ENCODE results near the gene RNF220. TPM values are rescaled to one million over a fixed set of nuclear protein-coding genes. Genes with fewer than 3 reads are reported as not detected.

Gene RNF220
- polyA plus RNA-seq, 1 donor: 83.4 TPM

DNA sequence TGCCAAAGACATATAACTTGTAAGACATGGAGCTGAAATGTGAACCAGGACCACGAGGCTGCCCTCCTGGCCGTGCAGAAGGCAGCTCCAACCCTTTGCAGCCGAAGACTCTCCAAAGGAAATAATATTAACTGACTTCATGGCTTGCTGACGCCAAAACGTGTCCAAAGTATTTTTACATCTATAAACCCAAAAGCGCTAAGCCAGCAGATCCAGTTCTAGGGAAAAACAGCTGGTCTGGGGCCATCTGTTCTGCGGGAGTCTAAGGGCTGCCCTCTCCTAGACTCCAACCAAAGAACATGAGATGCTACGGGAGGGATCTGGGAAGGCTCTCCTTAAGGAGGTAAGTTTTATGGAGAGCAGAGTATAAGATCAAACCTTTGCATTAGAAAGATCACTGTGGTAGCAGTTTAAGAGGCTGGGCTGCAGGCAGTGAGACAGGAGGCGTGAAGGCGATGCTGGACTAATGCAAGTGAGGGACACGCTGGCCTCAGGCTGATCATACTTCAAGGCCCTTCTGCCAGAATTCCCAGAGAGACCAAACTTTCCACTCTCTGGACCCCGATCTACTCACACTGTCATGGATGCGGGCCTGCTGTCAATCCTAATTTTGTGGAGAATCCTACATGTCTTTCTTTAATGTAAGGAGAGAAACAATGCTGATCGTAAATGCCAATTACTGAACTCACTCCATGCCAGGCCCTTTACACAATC lies 268.1 kb downstream of the RNF220 start:
- peak overlapping the region; percentile 78 for H3K4me3 ChIP-seq (ENCODE audit: low read length)
- H3K27ac ChIP-seq (ENCODE audit: low read length): peak overlapping the region; percentile 99
- no peaks in the 10 kb centered on the region for H3K36me3 ChIP-seq (ENCODE audit: control insufficient read depth, insufficient read depth, low read length)
- peaks cover 32% of the 10 kb centered on the region for H3K4me1 ChIP-seq (ENCODE audit: control insufficient read depth, insufficient read depth, low read length)
- DNase-seq: no peak
- 100% methylated on average over 1 of the region's 14 CpGs for WGBS (ENCODE audit: insufficient coverage, low lambda C conversion rate)
- H3K9me3 ChIP-seq (ENCODE audit: control insufficient read depth, low read depth, low read length): no peaks in the 10 kb centered on the region
- H3K27me3 ChIP-seq (ENCODE audit: control insufficient read depth, insufficient read depth, low read length): no peaks in the 10 kb centered on the region

DNA sequence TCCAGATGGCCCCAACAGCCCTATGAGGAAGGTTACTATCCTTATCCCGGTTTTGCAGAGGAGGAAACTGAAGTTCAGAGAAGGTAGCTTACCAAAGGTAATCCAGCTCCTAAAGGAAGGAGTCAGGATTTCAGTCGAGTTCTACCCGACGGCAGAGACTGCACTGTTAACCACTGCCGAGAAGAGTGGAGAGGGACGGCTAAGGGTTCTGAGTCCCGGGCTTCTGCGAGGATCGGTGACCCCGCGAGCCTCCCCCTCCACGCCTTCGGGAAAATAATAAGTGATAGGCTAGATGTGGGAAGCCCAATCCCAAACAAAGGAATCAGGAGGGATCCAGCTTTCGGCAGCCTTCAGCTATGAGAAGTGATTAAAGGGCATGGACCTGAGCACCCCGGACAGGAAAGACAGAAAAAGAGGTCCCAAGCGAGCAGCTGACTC lies 268.6 kb downstream of the RNF220 start:
- H3K4me1 ChIP-seq (ENCODE audit: control insufficient read depth, insufficient read depth, low read length): peaks cover 32% of the 10 kb centered on the region
- DNase-seq: no peak
- no peaks in the 10 kb centered on the region for H3K36me3 ChIP-seq (ENCODE audit: control insufficient read depth, insufficient read depth, low read length)
- H3K27ac ChIP-seq (ENCODE audit: low read length): peak overlapping the region; percentile 99
- peak overlapping the region; percentile 78 for H3K4me3 ChIP-seq (ENCODE audit: low read length)
- no peaks in the 10 kb centered on the region for H3K9me3 ChIP-seq (ENCODE audit: control insufficient read depth, low read depth, low read length)
- WGBS (ENCODE audit: insufficient coverage, low lambda C conversion rate): no CpG with 5 or more reads among the region's 16 CpGs
- no peaks in the 10 kb centered on the region for H3K27me3 ChIP-seq (ENCODE audit: control insufficient read depth, insufficient read depth, low read length)

DNA sequence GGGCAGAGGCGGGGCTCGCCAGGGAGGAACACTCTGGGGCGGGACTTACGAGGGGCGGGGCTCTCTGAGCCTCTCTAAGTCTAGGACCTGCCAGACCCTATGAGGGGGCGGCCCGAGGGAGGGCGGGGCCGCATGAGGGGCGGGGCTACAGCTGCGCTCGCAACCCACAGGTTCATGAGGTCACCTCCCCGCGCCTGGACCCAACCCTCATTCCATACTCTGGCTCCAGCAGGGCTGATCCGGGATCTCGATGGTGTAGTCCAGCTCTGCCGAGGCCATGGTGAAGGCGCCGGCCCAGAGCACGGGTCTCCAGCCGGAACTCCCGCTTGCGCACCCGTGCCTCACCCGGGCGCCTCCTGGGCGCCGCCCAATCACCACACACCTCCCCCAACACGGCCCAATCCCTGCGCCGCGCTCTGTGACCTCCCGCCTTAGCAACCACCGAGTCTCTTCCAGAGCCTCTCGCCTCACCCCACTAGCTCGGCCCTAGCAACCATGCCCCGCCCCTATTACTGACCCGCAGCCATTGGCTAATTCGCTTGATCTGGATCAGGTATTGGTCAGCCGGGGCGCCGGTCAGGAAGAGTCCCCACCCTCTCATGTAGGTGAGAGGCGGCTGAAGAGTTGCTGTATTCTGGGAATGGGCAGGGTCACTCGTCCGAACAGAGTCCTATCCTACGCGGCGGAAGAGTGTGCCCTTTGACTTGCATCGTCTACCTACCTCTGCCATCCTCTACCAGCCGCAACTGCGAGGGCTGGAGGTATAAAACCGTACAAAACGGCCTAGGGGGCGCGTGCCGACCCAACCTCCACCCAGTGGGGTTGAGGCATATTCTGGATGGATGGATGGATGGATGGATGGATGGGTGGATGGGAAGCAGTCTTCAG lies 269.3 kb downstream of the RNF220 start, which contains the start of the genes ARMH1 and TMEM53:
Gene ARMH1 (plus strand): TSS at position 602 of the 888 bp plus-strand sequence. CDS start 14,984 bp downstream, outside the sequence.
Gene TMEM53 (minus strand): TSS at position 369 of the 888 bp plus-strand sequence. CDS start 90 bp downstream, at position 279.
- H3K4me1 ChIP-seq (ENCODE audit: control insufficient read depth, insufficient read depth, low read length): peaks cover 35% of the 10 kb centered on the region

DNA sequence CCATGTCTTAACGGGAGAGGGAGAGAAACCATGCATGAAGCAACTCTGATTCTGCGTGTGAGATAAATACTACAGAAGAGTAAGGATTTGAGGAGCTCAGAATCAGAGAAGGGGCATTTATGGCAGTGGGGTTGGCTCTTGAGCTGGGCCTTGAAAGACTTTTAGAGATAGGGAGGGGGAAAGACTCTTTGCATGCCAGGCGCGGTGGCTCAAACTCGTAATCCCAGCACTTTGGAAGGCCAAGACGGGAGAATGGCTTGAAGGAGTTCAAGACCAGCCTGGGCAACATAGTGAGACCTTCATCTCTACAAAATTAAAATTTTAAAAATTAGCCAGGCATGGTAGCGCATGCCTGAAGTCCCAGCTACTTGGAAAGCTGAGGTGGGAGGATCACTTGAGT lies 270.1 kb downstream of the RNF220 start:
- no CpG with 5 or more reads among the region's 7 CpGs for WGBS (ENCODE audit: insufficient coverage, low lambda C conversion rate)
- Histone ChIP-seq H3K27ac (ENCODE audit: low read length) (peak overlapping the region; percentile 99), H3K4me1 (ENCODE audit: control insufficient read depth, insufficient read depth, low read length) (peaks cover 36% of the 10 kb centered on the region)

More for the DNA sequence above, 269.3 kb downstream of the RNF220 start, which contains the start of the genes ARMH1 and TMEM53:
- Histone ChIP-seq H3K9me3 (ENCODE audit: control insufficient read depth, low read depth, low read length) (no peaks in the 10 kb centered on the region), H3K4me3 (ENCODE audit: low read length) (peak within 1 kb of the TSS; percentile 78), H3K36me3 (ENCODE audit: control insufficient read depth, insufficient read depth, low read length) (no peaks in the 10 kb centered on the region), H3K27me3 (ENCODE audit: control insufficient read depth, insufficient read depth, low read length) (no peaks in the 10 kb centered on the region), H3K27ac (ENCODE audit: low read length) (peak within 1 kb of the TSS; percentile 99)
- WGBS (ENCODE audit: insufficient coverage, low lambda C conversion rate): no CpG with 5 or more reads among the region's 56 CpGs
- DNase-seq: peak; percentile 99 to 100

DNA sequence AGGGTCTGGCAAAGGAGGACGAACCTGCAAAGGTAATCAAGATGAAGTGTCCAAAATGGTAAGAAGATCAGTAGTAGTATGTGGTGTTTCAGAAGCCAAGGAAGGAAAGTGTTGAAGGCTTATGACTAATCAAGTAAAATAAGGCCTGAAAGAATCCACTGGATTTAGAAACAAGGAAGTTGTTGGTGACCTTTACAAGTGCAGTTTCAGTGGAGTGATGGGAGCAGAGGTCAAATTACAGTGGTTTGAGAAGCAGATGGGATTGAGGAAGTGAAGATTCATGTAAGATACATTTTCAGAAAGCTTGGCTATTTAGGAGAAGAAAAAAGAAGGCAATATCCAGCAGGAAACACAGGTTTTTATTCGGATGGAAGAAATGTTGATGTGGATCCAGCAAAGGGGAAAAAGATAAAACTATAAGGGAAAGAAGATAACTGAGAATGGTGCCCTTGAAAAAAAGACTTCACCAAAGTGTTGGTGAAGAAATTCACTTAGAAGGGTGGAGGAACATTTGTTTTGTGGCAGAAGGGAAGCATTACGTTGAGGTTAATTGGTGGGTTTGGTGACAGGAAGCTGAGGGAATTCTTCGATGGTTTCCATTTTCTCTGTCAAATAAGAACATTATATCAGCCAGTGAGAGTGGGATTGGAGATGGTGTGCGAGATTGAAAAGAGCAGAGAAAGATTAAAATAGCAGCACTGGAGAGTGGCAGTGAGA lies 271.6 kb downstream of the RNF220 start:
- peaks cover 36% of the 10 kb centered on the region for H3K4me1 ChIP-seq (ENCODE audit: control insufficient read depth, insufficient read depth, low read length)
- H3K27me3 ChIP-seq (ENCODE audit: control insufficient read depth, insufficient read depth, low read length): no peaks in the 10 kb centered on the region
- WGBS (ENCODE audit: insufficient coverage, low lambda C conversion rate): 73% methylated on average over 4 of the region's 5 CpGs
- DNase-seq: peak; percentile 54 to 78
- H3K36me3 ChIP-seq (ENCODE audit: control insufficient read depth, insufficient read depth, low read length): no peaks in the 10 kb centered on the region
- H3K9me3 ChIP-seq (ENCODE audit: control insufficient read depth, low read depth, low read length): no peaks in the 10 kb centered on the region
- H3K4me3 ChIP-seq (ENCODE audit: low read length): no peak overlapping the region
- peak overlapping the region; percentile 84 for H3K27ac ChIP-seq (ENCODE audit: low read length)

More for the DNA sequence above, 270.1 kb downstream of the RNF220 start:
- DNase-seq: no peak
- Histone ChIP-seq H3K27me3 (ENCODE audit: control insufficient read depth, insufficient read depth, low read length) (no peaks in the 10 kb centered on the region), H3K36me3 (ENCODE audit: control insufficient read depth, insufficient read depth, low read length) (no peaks in the 10 kb centered on the region), H3K9me3 (ENCODE audit: control insufficient read depth, low read depth, low read length) (no peaks in the 10 kb centered on the region), H3K4me3 (ENCODE audit: low read length) (peak overlapping the region; percentile 78)

DNA sequence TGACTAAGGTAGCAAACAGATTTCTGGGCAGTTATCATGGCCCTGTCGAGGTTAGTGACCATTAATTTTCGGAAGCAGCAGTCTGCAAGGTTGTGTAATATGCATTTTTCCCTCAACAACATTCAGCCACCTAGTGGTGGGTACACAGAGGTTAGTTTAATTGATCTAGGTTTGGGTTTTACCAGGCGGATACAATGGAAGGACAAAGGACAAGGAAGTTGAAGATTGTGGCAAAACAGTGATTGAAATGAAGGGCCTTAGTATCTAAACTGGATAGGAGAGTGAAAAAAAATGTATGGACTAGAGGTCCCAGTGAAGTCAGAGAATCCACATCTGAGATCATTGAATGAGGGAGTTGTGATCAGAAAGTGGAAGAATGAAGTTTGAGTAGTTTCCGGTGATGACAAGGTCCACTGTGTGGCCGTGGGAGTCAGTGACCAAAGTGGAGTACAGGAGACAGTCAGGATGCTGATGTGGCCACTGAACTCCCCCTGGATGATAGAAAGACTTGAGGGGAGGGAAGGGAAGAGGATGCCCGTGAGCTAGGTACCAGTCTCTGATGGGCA lies 272.2 kb downstream of the RNF220 start:
- Histone ChIP-seq H3K9me3 (ENCODE audit: control insufficient read depth, low read depth, low read length) (no peaks in the 10 kb centered on the region), H3K4me1 (ENCODE audit: control insufficient read depth, insufficient read depth, low read length) (peaks cover 36% of the 10 kb centered on the region), H3K36me3 (ENCODE audit: control insufficient read depth, insufficient read depth, low read length) (no peaks in the 10 kb centered on the region), H3K4me3 (ENCODE audit: low read length) (no peak overlapping the region), H3K27me3 (ENCODE audit: control insufficient read depth, insufficient read depth, low read length) (no peaks in the 10 kb centered on the region), H3K27ac (ENCODE audit: low read length) (peak overlapping the region; percentile 84)
- peak in 1 of 2 donors; percentile 21 for DNase-seq
- 81% methylated on average over 3 of the region's 6 CpGs for whole genome bisulfite sequencing (ENCODE audit: insufficient coverage, low lambda C conversion rate)

DNA sequence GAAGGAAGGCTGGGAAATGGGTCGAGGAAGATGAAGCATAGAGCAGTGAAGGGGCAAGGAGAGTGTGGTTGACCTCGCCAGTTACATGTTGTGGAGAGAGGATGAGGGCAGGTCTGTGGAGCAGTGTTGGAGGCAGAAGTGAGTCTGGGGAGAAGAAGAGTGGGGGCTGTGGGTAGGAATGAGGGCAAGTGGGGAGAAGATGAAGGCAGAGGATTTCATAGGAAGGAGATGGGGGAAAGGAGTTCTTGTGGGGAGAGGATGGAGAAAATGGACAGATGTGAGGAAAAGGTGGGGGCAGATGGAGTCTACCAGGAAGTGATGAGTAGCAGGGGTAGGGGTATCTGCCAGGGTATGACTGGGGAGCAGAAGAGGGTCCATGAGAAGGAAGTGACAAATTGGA lies 273.1 kb downstream of the RNF220 start:
- WGBS (ENCODE audit: insufficient coverage, low lambda C conversion rate): 100% methylated on average over 2 of the region's 2 CpGs
- no peaks in the 10 kb centered on the region for H3K36me3 ChIP-seq (ENCODE audit: control insufficient read depth, insufficient read depth, low read length)
- H3K4me1 ChIP-seq (ENCODE audit: control insufficient read depth, insufficient read depth, low read length): peaks cover 28% of the 10 kb centered on the region
- no peak overlapping the region for H3K4me3 ChIP-seq (ENCODE audit: low read length)
- no peak for DNase-seq
- no peaks in the 10 kb centered on the region for H3K9me3 ChIP-seq (ENCODE audit: control insufficient read depth, low read depth, low read length)
- no peak overlapping the region for H3K27ac ChIP-seq (ENCODE audit: low read length)
- no peaks in the 10 kb centered on the region for H3K27me3 ChIP-seq (ENCODE audit: control insufficient read depth, insufficient read depth, low read length)

DNA sequence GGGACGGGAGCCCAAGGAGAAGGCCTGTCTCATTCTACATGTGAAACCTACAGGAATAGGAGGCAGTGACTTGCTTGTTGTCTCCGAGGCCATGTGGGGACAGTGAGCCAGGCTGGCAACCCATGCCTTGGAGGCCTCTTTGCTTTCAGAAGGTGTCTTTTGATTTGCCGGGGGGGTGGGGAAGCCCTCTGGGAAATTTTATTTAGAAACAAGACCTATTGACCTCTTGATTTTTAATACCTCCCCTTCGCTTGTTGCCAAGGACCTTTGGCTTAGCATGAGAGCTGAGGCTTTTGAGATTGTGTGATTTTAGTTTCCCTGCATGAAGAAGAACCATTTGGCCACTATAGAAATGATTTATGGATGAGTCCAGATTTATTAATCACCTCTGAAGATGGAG lies 273.6 kb downstream of the RNF220 start:
- Histone ChIP-seq H3K4me3 (ENCODE audit: low read length) (no peak overlapping the region), H3K9me3 (ENCODE audit: control insufficient read depth, low read depth, low read length) (no peaks in the 10 kb centered on the region), H3K36me3 (ENCODE audit: control insufficient read depth, insufficient read depth, low read length) (no peaks in the 10 kb centered on the region), H3K4me1 (ENCODE audit: control insufficient read depth, insufficient read depth, low read length) (peaks cover 23% of the 10 kb centered on the region), H3K27ac (ENCODE audit: low read length) (no peak overlapping the region), H3K27me3 (ENCODE audit: control insufficient read depth, insufficient read depth, low read length) (no peaks in the 10 kb centered on the region)
- WGBS (ENCODE audit: insufficient coverage, low lambda C conversion rate): no CpG with 5 or more reads among the region's 4 CpGs
- no peak for DNase-seq

DNA sequence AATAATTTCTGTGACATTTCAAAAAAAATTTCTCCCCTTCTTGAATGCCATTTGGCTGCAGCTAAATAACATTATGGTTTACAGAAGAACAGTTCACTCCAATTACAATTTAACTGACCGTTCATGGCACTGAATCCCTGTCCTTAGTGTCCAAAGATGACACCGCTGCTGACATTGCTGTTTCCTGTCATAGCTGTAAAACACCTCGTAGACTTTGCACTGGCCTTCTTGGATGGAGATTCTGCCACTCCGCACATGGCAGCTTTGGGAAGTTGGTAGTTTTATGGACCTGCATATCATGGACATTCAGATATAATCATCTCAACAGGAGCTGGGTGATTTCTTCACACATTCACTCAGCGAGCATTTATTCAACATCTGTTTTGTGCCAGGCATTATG lies 274.4 kb downstream of the RNF220 start:
- peak in 1 of 2 donors; percentile 62 for DNase-seq
- Histone ChIP-seq H3K4me3 (ENCODE audit: low read length) (no peak overlapping the region), H3K4me1 (ENCODE audit: control insufficient read depth, insufficient read depth, low read length) (peaks cover 23% of the 10 kb centered on the region), H3K27ac (ENCODE audit: low read length) (peak overlapping the region; percentile 32), H3K27me3 (ENCODE audit: control insufficient read depth, insufficient read depth, low read length) (no peaks in the 10 kb centered on the region), H3K36me3 (ENCODE audit: control insufficient read depth, insufficient read depth, low read length) (no peaks in the 10 kb centered on the region), H3K9me3 (ENCODE audit: control insufficient read depth, low read depth, low read length) (no peaks in the 10 kb centered on the region)
- no CpG with 5 or more reads among the region's 5 CpGs for WGBS (ENCODE audit: insufficient coverage, low lambda C conversion rate)

Measured in large intestine (tissue), 3 donors.